ENCODE data around the gene CD52. TPM values are rescaled to one million over a fixed set of nuclear protein-coding genes. Genes with fewer than 3 reads are reported as not detected.

Gene CD52
- total and polyA plus RNA-seq, 2 of the 4 experiments (the other 2 are of a cell fraction), result 1.6 TPM; not detected in 1

GRCh38 chr1:26279456-26280332 is 38.1 kb upstream of the CD52 start, which contains the start of gene SH3BGRL3:
Gene SH3BGRL3, plus strand, starts transcription at chr1:26280086. Its CDS starts 70 bp downstream, at chr1:26280156.
- DNase-seq (peak; percentile 75), ATAC-seq (ENCODE audit: low read depth) (peak; percentile 68)
- CTCF ChIA-PET, result interaction anchor here (0.6 to 1.5 kb wide), 6 partner anchors 37 to 1505 kb away, joined by 3 to 7 read pairs (median 4); partner anchors contain the start of genes CATSPER4, CD52 and CEP85
- H3K4ac ChIP-seq (ENCODE audit: low read depth, low read length), result peak within 1 kb of the TSS; percentile 99
- intact Hi-C loops (cut with micrococcal nuclease), result loop anchor here (5.0 kb wide), 1 partner anchor 242 kb away; no protein-coding TSS in a partner anchor
- H2BK20ac ChIP-seq (ENCODE audit: low read depth, low read length), result peak within 1 kb of the TSS; percentile 84
- H3K36me3 ChIP-seq (ENCODE audit: control insufficient read depth, insufficient read depth, low read length), result peaks cover 24% of the 10 kb centered on the region
- peaks cover 51% of the 10 kb centered on the region for H4K20me1 ChIP-seq (ENCODE audit: insufficient read depth, low read length)
- peak within 1 kb of the TSS; percentile 95 for H4K91ac ChIP-seq (ENCODE audit: insufficient read depth, low read depth, low read length)
- H3K4me1 ChIP-seq (ENCODE audit: control insufficient read depth, insufficient read depth, low read length), result peaks cover 64% of the 10 kb centered on the region
- H3K4me2 ChIP-seq (ENCODE audit: low read depth, low read length), result peak within 1 kb of the TSS; percentile 96
- H2BK15ac ChIP-seq (ENCODE audit: low read depth, low read length), result peak within 1 kb of the TSS; percentile 91; the same call in 2 of the 3 replicates
- H3K9me1 ChIP-seq (ENCODE audit: insufficient read depth, low read length), result peaks cover 49% of the 10 kb centered on the region
- peak within 1 kb of the TSS; percentile 71 for H4K5ac ChIP-seq (ENCODE audit: low read depth, low read length)
- H2AK5ac ChIP-seq (ENCODE audit: low read depth, low read length), result peak within 1 kb of the TSS; percentile 99
- H2BK120ac ChIP-seq (ENCODE audit: low read depth, low read length), result peak within 1 kb of the TSS; percentile 93
- peak within 1 kb of the TSS; percentile 73 for H3K56ac ChIP-seq (ENCODE audit: extremely low read depth, insufficient read depth, low read length)
- TF ChIP-seq MXI1 (IDR thresholded peaks at IDR 0.05; ENCODE audit: borderline replicate concordance, low read depth, low read length) (peak; percentile 25; the same call in 1 of the 2 replicates), MAZ (IDR thresholded peaks at IDR 0.05; ENCODE audit: borderline replicate concordance, low read depth, low read length) (peak; percentile 66; the same call in 1 of the 2 replicates), RFX5 (IDR thresholded peaks at IDR 0.05; ENCODE audit: low read depth, low read length) (no peak), CTCF (conservative IDR thresholded peaks at IDR 0.05; ENCODE audit: low read depth, low read length) (peak; percentile 46), POLR2A (IDR thresholded peaks at IDR 0.05; ENCODE audit: low read depth, low read length) (peak; percentile 93), CEBPB (IDR thresholded peaks at IDR 0.05; ENCODE audit: low read depth, low read length) (no peak)
- H2AFZ ChIP-seq (replicated peaks; ENCODE audit: low read length, poor library complexity), result peak within 1 kb of the TSS; percentile 94
- no peaks in the 10 kb centered on the region for H3K9me3 ChIP-seq (ENCODE audit: control insufficient read depth, insufficient read depth, low read length)
- BruUV-seq (replicated peaks), result no TSS peak
- H3K23ac ChIP-seq (ENCODE audit: low read depth, low read length), result peak within 1 kb of the TSS; percentile 97
- H2AK9ac ChIP-seq (replicated peaks; ENCODE audit: low read depth, low read length, poor library complexity), result peak within 1 kb of the TSS; percentile 100
- peak within 1 kb of the TSS; percentile 98 for H2BK5ac ChIP-seq (ENCODE audit: low read depth, low read length, poor library complexity, severe bottlenecking)
- WGBS, 2 experiments (ENCODE audit: extremely low coverage in 2 of 2, insufficient read length in 1 of 2), result 1% methylated on average over 16 of the region's 66 CpGs; no CpG with 5 or more reads in 1 of the 2 experiments
- peak within 1 kb of the TSS; percentile 96 for H3K9ac ChIP-seq (ENCODE audit: low read depth, low read length)
- H3K27me3 ChIP-seq (ENCODE audit: control insufficient read depth, insufficient read depth, low read length), result no peaks in the 10 kb centered on the region
- POLR2A ChIA-PET (ENCODE audit: unreplicated experiment), result no interaction called here
- in situ Hi-C loops (cut with MboI; ENCODE audit: low sequenced_read_pairs), result no loop called here
- H3K79me1 ChIP-seq (ENCODE audit: low read depth in 1 of 2, low read length in 2 of 2), result peaks cover 25 to 67% of the 10 kb centered on the region in 2 experiments
- dilution Hi-C loops (cut with HindIII; ENCODE audit: low sequenced_read_pairs, unreplicated experiment), result no loop called here
- H3K27ac ChIP-seq (ENCODE audit: insufficient read depth, low read length), result peak within 1 kb of the TSS; percentile 95
- peak within 1 kb of the TSS; percentile 89 for H3K4me3 ChIP-seq (ENCODE audit: insufficient read depth, low read depth, low read length)
- H3K14ac ChIP-seq (replicated peaks; ENCODE audit: low read depth, low read length), result peak within 1 kb of the TSS; percentile 98
- peak within 1 kb of the TSS; percentile 79 to 90 for H4K8ac ChIP-seq (ENCODE audit: low read depth in 2 of 2, low read length in 2 of 2)
- peak within 1 kb of the TSS; percentile 75 for H3K18ac ChIP-seq (ENCODE audit: low read depth, low read length)
